ENCODE data around the gene ZNF808. TPM values are rescaled to one million over a fixed set of nuclear protein-coding genes. Genes with fewer than 3 reads are reported as not detected.

Gene ZNF808
- total and polyA plus RNA-seq, 2 of the 13 experiments (the other 11 are each of a cell fraction or from before 2014, with no cell fraction given) = 3.0 to 7.4 TPM

- TF ChIP-seq ZFX (CRISPR knock-in tag; IDR thresholded peaks at IDR 0.05; ENCODE audit: low read depth) (peak; percentile 40), SPEN (CRISPR knock-in tag; IDR thresholded peaks at IDR 0.05; ENCODE audit: low read depth) (peak; percentile 45; the same call in 1 of the 2 replicates), KDM2A (CRISPR knock-in tag; IDR thresholded peaks at IDR 0.05; ENCODE audit: borderline replicate concordance, low read depth) (peak; percentile 64; the same call in 1 of the 2 replicates), KAT8 (CRISPR knock-in tag; IDR thresholded peaks at IDR 0.05) (peak; percentile 46; the same call in 1 of the 2 replicates), STAG1 (CRISPR knock-in tag; IDR thresholded peaks at IDR 0.05) (0 out of 2 replicates have a peak, but pooled peaks have one; percentile 2), KLF16 (CRISPR knock-in tag; IDR thresholded peaks at IDR 0.05) (peak in 1 of 2 experiments; percentile 44; a peak in 1 of 4 replicates), FOXA1 (IDR thresholded peaks at IDR 0.05) (no peak), FOXA1 (CRISPR knock-in tag; IDR thresholded peaks at IDR 0.05) (no peak), SP1 (IDR thresholded peaks at IDR 0.05) (no peak), SP1 (CRISPR knock-in tag; IDR thresholded peaks at IDR 0.05) (peak; percentile 69), GABPB1 (CRISPR knock-in tag; IDR thresholded peaks at IDR 0.05) (peak; percentile 78), AGO1 (IDR thresholded peaks at IDR 0.05; ENCODE audit: low read depth, low read length, poor library complexity, severe bottlenecking) (peak; percentile 28), ZNF687 (CRISPR knock-in tag; IDR thresholded peaks at IDR 0.05) (peak; percentile 45), NCOR1 (IDR thresholded peaks at IDR 0.05; ENCODE audit: borderline replicate concordance, low read length) (peak; percentile 53; the same call in 1 of the 2 replicates), MYC (CRISPR knock-in tag; IDR thresholded peaks at IDR 0.05; ENCODE audit: borderline replicate concordance) (0 out of 2 replicates have a peak, but pooled peaks have one; percentile 33), HNF4G (IDR thresholded peaks at IDR 0.05; ENCODE audit: borderline replicate concordance, low read depth, low read length) (peak; percentile 66; the same call in 1 of the 2 replicates), HNF4G (CRISPR knock-in tag; IDR thresholded peaks at IDR 0.05; ENCODE audit: borderline replicate concordance, low read depth) (peak; percentile 40; the same call in 1 of the 2 replicates), ZBTB7A (CRISPR knock-in tag; IDR thresholded peaks at IDR 0.05) (no peak), MEIS2 (CRISPR knock-in tag; IDR thresholded peaks at IDR 0.05) (0 out of 2 replicates have a peak, but pooled peaks have one; percentile 25), SOX5 (CRISPR knock-in tag; IDR thresholded peaks at IDR 0.05; ENCODE audit: borderline replicate concordance) (0 out of 2 replicates have a peak, but pooled peaks have one; percentile 8), PHF8 (CRISPR knock-in tag; IDR thresholded peaks at IDR 0.05) (peak; percentile 57), BCLAF1 (IDR thresholded peaks at IDR 0.05) (no peak), GABPA (IDR thresholded peaks at IDR 0.05; ENCODE audit: low read depth, low read length) (no peak; the same call in 1 of the 2 replicates), GABPA (CRISPR knock-in tag; IDR thresholded peaks at IDR 0.05; ENCODE audit: low read depth) (peak; percentile 64)
These were observed 73.8 kb downstream of the ZNF808 start (continued) for GRCh38 chr19:52601025-52601973.
